ENCODE measurements around the gene RPS29. TPM values are rescaled to one million over a fixed set of nuclear protein-coding genes. Genes with fewer than 3 reads are reported as not detected.

The RPS29 gene
- total and polyA plus RNA-seq, 12 donors = 922 to 6,627 (median 1,416) TPM

GRCh38 chr14:49622022-49622607, 35.9 kb upstream of the RPS29 start:
- intact Hi-C loops (cut with DNase I) = no loop called here

GRCh38 chr14:49621114-49621881, 35.1 kb upstream of the RPS29 start:
- intact Hi-C loops (cut with DNase I) = no loop called here
- DNase-seq = peak; percentile 58 to 85 (median 69)
- no peak for TF ChIP-seq POLR2A (IDR thresholded peaks at IDR 0.05)
- TF ChIP-seq CTCF (IDR thresholded peaks at IDR 0.05) = no peak
- Histone ChIP-seq H3K9me3 (replicated peaks in 1 of 3) (no peaks in the 10 kb centered on the region), H3K4me3 (peak overlapping the region; percentile 65 to 92 (median 70)), H3K4me1 (replicated peaks in 1 of 2) (peaks cover 18 to 53% of the 10 kb centered on the region in 2 donors), H3K27me3 (no peaks in the 10 kb centered on the region), H3K36me3 (replicated peaks in 1 of 2) (peaks cover 0 to 25% of the 10 kb centered on the region in 2 donors), H3K27ac (peak overlapping the region; percentile 91 to 97 (median 93))
- WGBS, 4 donors = 2 to 31% (median 5%) methylated on average over 5 to 65 of the region's 65 CpGs

More at GRCh38 chr14:49622022-49622607, 35.9 kb upstream of the RPS29 start:
- Histone ChIP-seq H3K27me3 (no peaks in the 10 kb centered on the region), H3K36me3 (replicated peaks in 1 of 2) (peaks cover 0 to 25% of the 10 kb centered on the region in 2 donors), H3K4me3 (peak overlapping the region in 2 of 4 donors; percentile 65 to 70), H3K9me3 (replicated peaks in 1 of 3) (no peaks in the 10 kb centered on the region), H3K4me1 (replicated peaks in 1 of 2) (peaks cover 18 to 53% of the 10 kb centered on the region in 2 donors), H3K27ac (peak overlapping the region in 4 of 5 donors; percentile 15 to 97 (median 92))
- 9 to 54% (median 37%) methylated on average over 3 of the region's 3 CpGs for WGBS, 4 donors
- no peak for DNase-seq
- TF ChIP-seq POLR2A (IDR thresholded peaks at IDR 0.05) = no peak
- TF ChIP-seq CTCF (IDR thresholded peaks at IDR 0.05) = no peak

GRCh38 chr14:49620182-49621113, 34.3 kb upstream of the RPS29 start, which contains the start of the genes MGAT2 and RPL36AL:
TSS of gene MGAT2 (plus strand) at chr14:49620799. CDS start at chr14:49621269, 470 bp downstream.
TSS of gene RPL36AL (minus strand) at chr14:49620626. CDS start at chr14:49619104, 1,522 bp downstream.
- Histone ChIP-seq H3K4me1 (replicated peaks in 1 of 2) (peaks cover 18 to 53% of the 10 kb centered on the region in 2 donors), H3K27me3 (no peaks in the 10 kb centered on the region), H3K4me3 (peak within 1 kb of the TSS; percentile 65 to 92 (median 72)), H3K36me3 (replicated peaks in 1 of 2) (peaks cover 0 to 16% of the 10 kb centered on the region in 2 donors), H3K27ac (peak within 1 kb of the TSS; percentile 91 to 97 (median 93)), H3K9me3 (replicated peaks in 1 of 3) (no peaks in the 10 kb centered on the region)
- TF ChIP-seq CTCF (IDR thresholded peaks at IDR 0.05) (peak in 4 of 6 experiments; percentile 22 to 45 (median 32)), POLR2A (IDR thresholded peaks at IDR 0.05) (peak; percentile 85 to 99)
- intact Hi-C loops (cut with DNase I) = no loop called here
- 0% methylated on average over 29 to 85 of the region's 85 CpGs for WGBS, 4 donors
- DNase-seq = peak; percentile 98 to 99 (median 99)
